IMR-90 (cell line): ENCODE measurements around the gene LDLRAD3. TPM values are rescaled to one million over a fixed set of nuclear protein-coding genes. Genes with fewer than 3 reads are reported as not detected.

Source experiments
- ATAC-seq: fragments of 200-7000 bp; cut with Tn5 transposase; 2 replicates; pipeline ENCODE4 v1.9.1; 2020; ENCODE audit warnings: low read depth, mild to moderate bottlenecking, moderate library complexity
- BruUV-seq: library from RNA; stranded (reverse); fragments of 400-500 nt; replicated peaks from 2 replicates; lab custom pipeline; 2021; lab: Mats Ljungman, UMichigan
- CTCF ChIA-PET: fragments of 300-600 bp; formaldehyde crosslinking; extraction: SDS; loops from one replicate; lab custom pipeline; 2021; ENCODE audit warnings: antibody characterized with exemption; lab: Yijun Ruan, JAX
- POLR2A ChIA-PET: fragments of 300-600 bp; sonication (Branson Sonifier 250); formaldehyde crosslinking; loops from one replicate; lab custom pipeline; 2022; ENCODE audit warnings: antibody characterized with exemption; ENCODE audit not compliant: unreplicated experiment; lab: Charles Lee
- DNase-seq: peaks from one replicate; pipeline ENCODE4 v3.0.0; 2013
- H2AFZ ChIP-seq: replicated peaks from 2 replicates; pipeline ENCODE3; 2013; ENCODE audit warnings: low read length, mild to moderate bottlenecking; ENCODE audit not compliant: poor library complexity
- H2AK5ac ChIP-seq: 2 replicates; pipeline ENCODE4 v1.6.1; 2013; ENCODE audit warnings: low read depth, low read length, inconsistent platforms
- H2AK9ac ChIP-seq: replicated peaks from 2 replicates; pipeline ENCODE3; 2013; ENCODE audit warnings: mild to moderate bottlenecking, low read depth, low read length, moderate library complexity; ENCODE audit not compliant: poor library complexity
- H2BK120ac ChIP-seq: 2 replicates; pipeline ENCODE4 v1.6.1; 2013; ENCODE audit warnings: low read depth, low read length, inconsistent platforms
- H2BK15ac ChIP-seq: 3 replicates; pipeline ENCODE4 v1.6.1; 2013; ENCODE audit warnings: low read depth, low read length, inconsistent platforms
- H2BK20ac ChIP-seq: 2 replicates; pipeline ENCODE4 v1.6.1; 2013; ENCODE audit warnings: low read depth, mild to moderate bottlenecking, inconsistent platforms, low read length, moderate library complexity
- H2BK5ac ChIP-seq: 2 replicates; pipeline ENCODE4 v1.6.1; 2013; ENCODE audit warnings: mild to moderate bottlenecking, low read depth, low read length, inconsistent platforms; ENCODE audit not compliant: poor library complexity, severe bottlenecking
- H3K14ac ChIP-seq: replicated peaks from 2 replicates; pipeline ENCODE4 v1.6.1; 2013; ENCODE audit warnings: low read depth, low read length, inconsistent platforms
- H3K18ac ChIP-seq: 2 replicates; pipeline ENCODE4 v1.6.1; 2013; ENCODE audit warnings: low read depth, low read length, control low read depth
- H3K23ac ChIP-seq: 2 replicates; pipeline ENCODE4 v1.6.1; 2013; ENCODE audit warnings: low read depth, low read length, inconsistent platforms
- H3K27ac ChIP-seq: 2 replicates; pipeline ENCODE4 v1.5.1; 2013; ENCODE audit warnings: mild to moderate bottlenecking, control low read depth, low read length; ENCODE audit not compliant: insufficient read depth
- H3K27me3 ChIP-seq: 2 replicates; pipeline ENCODE4 v1.6.1; 2013; ENCODE audit warnings: low read length; ENCODE audit not compliant: control insufficient read depth, insufficient read depth
- H3K36me3 ChIP-seq: 2 replicates; pipeline ENCODE4 v1.6.1; 2013; ENCODE audit warnings: low read length, mixed read lengths; ENCODE audit not compliant: control insufficient read depth, insufficient read depth
- H3K4ac ChIP-seq: 2 replicates; pipeline ENCODE4 v1.6.1; 2013; ENCODE audit warnings: low read depth, low read length, inconsistent platforms
- H3K4me1 ChIP-seq: 2 replicates; pipeline ENCODE4 v1.6.1; 2013; ENCODE audit warnings: low read length, mixed read lengths; ENCODE audit not compliant: control insufficient read depth, insufficient read depth
- H3K4me2 ChIP-seq: 2 replicates; pipeline ENCODE4 v1.6.1; 2013; ENCODE audit warnings: low read depth, mild to moderate bottlenecking, control low read depth, low read length, moderate library complexity
- H3K4me3 ChIP-seq: 2 replicates; pipeline ENCODE4 v1.5.1; 2013; ENCODE audit warnings: low read depth, mild to moderate bottlenecking, control low read depth, low read length, moderate library complexity; ENCODE audit not compliant: insufficient read depth
- H3K56ac ChIP-seq: 2 replicates; pipeline ENCODE4 v1.6.1; 2013; ENCODE audit warnings: low read length, inconsistent platforms; ENCODE audit not compliant: insufficient read depth; ENCODE audit errors: extremely low read depth
- H3K79me1 ChIP-seq, 2 experiments: 2 replicates each; pipeline ENCODE4 v1.6.1; 2013; ENCODE audit warnings: low read length in 2 of 2, inconsistent platforms in 1 of 2, low read depth in 1 of 2
- H3K9ac ChIP-seq: 2 replicates; pipeline ENCODE4 v1.6.1; 2013; ENCODE audit warnings: low read depth, low read length, control low read depth
- H3K9me1 ChIP-seq: 2 replicates; pipeline ENCODE4 v1.6.1; 2013; ENCODE audit warnings: low read length, inconsistent platforms; ENCODE audit not compliant: insufficient read depth
- H3K9me3 ChIP-seq: 2 replicates; pipeline ENCODE4 v1.6.1; 2013; ENCODE audit warnings: low read length; ENCODE audit not compliant: control insufficient read depth, insufficient read depth
- H4K20me1 ChIP-seq: 2 replicates; pipeline ENCODE4 v1.6.1; 2013; ENCODE audit warnings: low read length, inconsistent platforms; ENCODE audit not compliant: insufficient read depth
- H4K5ac ChIP-seq: 2 replicates; pipeline ENCODE4 v1.6.1; 2013; ENCODE audit warnings: mild to moderate bottlenecking, low read depth, low read length, control low read depth
- H4K8ac ChIP-seq, 2 experiments: 2 replicates each; pipeline ENCODE4 v1.6.1; 2013; ENCODE audit warnings: low read depth in 2 of 2, low read length in 2 of 2, control low read depth in 1 of 2, inconsistent platforms in 1 of 2
- H4K91ac ChIP-seq: 2 replicates; pipeline ENCODE4 v1.6.1; 2013; ENCODE audit warnings: low read depth, low read length, inconsistent platforms; ENCODE audit not compliant: insufficient read depth
- BHLHE40 ChIP-seq: fragments of 150-350 bp; IDR thresholded peaks from 2 replicates; pipeline ENCODE4 v1.6.1; 2016; ENCODE audit warnings: mild to moderate bottlenecking, low read depth, low read length
- CEBPB ChIP-seq: IDR thresholded peaks from 2 replicates; pipeline ENCODE4 v1.6.1; 2012; ENCODE audit warnings: low read depth, low read length, improper control_type of control experiment
- CHD1 ChIP-seq: IDR thresholded peaks from 2 replicates; pipeline ENCODE4 v1.6.1; 2012; ENCODE audit warnings: low read depth, low read length, improper control_type of control experiment
- ELK1 ChIP-seq: fragments of 150-350 bp; IDR thresholded peaks from 2 replicates; pipeline ENCODE4 v1.6.1; 2016; ENCODE audit warnings: low read depth, mild to moderate bottlenecking, low read length, moderate library complexity, borderline replicate concordance
- FOS ChIP-seq: fragments of 150-350 bp; IDR thresholded peaks from 2 replicates; pipeline ENCODE4 v1.6.1; 2016; ENCODE audit warnings: low read depth, low read length
- MAFK ChIP-seq: IDR thresholded peaks from 2 replicates; pipeline ENCODE4 v1.6.1; 2012; ENCODE audit warnings: low read depth, low read length, improper control_type of control experiment
- MAZ ChIP-seq: IDR thresholded peaks from 2 replicates; pipeline ENCODE4 v1.6.1; 2012; ENCODE audit warnings: low read depth, mild to moderate bottlenecking, low read length, improper control_type of control experiment, moderate library complexity, borderline replicate concordance
- MXI1 ChIP-seq: IDR thresholded peaks from 2 replicates; pipeline ENCODE4 v1.6.1; 2012; ENCODE audit warnings: low read depth, mild to moderate bottlenecking, low read length, moderate library complexity, borderline replicate concordance
- RAD21 ChIP-seq: IDR thresholded peaks from 2 replicates; pipeline ENCODE4 v1.6.1; 2012; ENCODE audit warnings: low read length, improper control_type of control experiment
- RCOR1 ChIP-seq: IDR thresholded peaks from 2 replicates; pipeline ENCODE4 v1.6.1; 2012; ENCODE audit warnings: mild to moderate bottlenecking, low read length, improper control_type of control experiment; ENCODE audit not compliant: insufficient replicate concordance
- RFX5 ChIP-seq: IDR thresholded peaks from 2 replicates; pipeline ENCODE4 v1.8.0; 2012; ENCODE audit warnings: low read depth, mild to moderate bottlenecking, low read length, moderate library complexity
- SMC3 ChIP-seq: fragments of 150-350 bp; IDR thresholded peaks from 2 replicates; pipeline ENCODE4 v1.6.1; 2016; ENCODE audit warnings: low read depth, mild to moderate bottlenecking, antibody characterized with exemption, low read length, moderate library complexity
- USF2 ChIP-seq: fragments of 150-350 bp; IDR thresholded peaks from 2 replicates; pipeline ENCODE4 v1.6.1; 2017; ENCODE audit warnings: mild to moderate bottlenecking, antibody characterized with exemption, low read length, low read depth
- WGBS, 2 experiments: methylation state at CpG; one replicate each; pipeline versions ENCODE4 v1.1.5 to v1.1.7; 2013; ENCODE audit warnings: missing lambda C conversion rate in 2 of 2; ENCODE audit not compliant: insufficient read length in 1 of 2; ENCODE audit errors: extremely low coverage in 2 of 2; 5-methylcytosine and 5-hydroxymethylcytosine counted together
- dilution Hi-C: fragments of 300-500 bp; cut with HindIII; formaldehyde crosslinking; loops from one replicate; pipeline ENCODE4 v1.14.3; 2018; ENCODE audit warnings: low sequenced_read_pairs; ENCODE audit not compliant: unreplicated experiment
- in situ Hi-C: fragments of 300-500 bp; cut with MboI; formaldehyde crosslinking; loops from 3 replicates; pipeline ENCODE4 v1.14.3; 2019; ENCODE audit warnings: low sequenced_read_pairs, inconsistent platforms, mixed read lengths
- intact Hi-C: fragments of 100-400 bp; cut with micrococcal nuclease; formaldehyde crosslinking; loops from 2 replicates; pipeline ENCODE4 v1.10.0; 2022
- polyA plus RNA-seq, 3 experiments: library from polyadenylated mRNA; depleted of rRNA; stranded (reverse); fragments of >200 nt; gene quantifications; 2 replicates each; pipeline ENCODE4 v1.2.3, GENCODE V29; 2012; ENCODE audit warnings: low replicate concordance in 1 of 3
- total RNA-seq: library from RNA; depleted of rRNA; stranded (reverse); fragments of >200 nt; gene quantifications from 2 replicates; pipeline ENCODE4 v1.2.3, GENCODE V29; 2012

The LDLRAD3 gene
- total and polyA plus RNA-seq, 2 of the 4 experiments (the other 2 are of a cell fraction) = 2.7 to 6.4 TPM

GRCh38 chr11:36079878-36080675, 136.2 kb downstream of the LDLRAD3 start:
- Histone ChIP-seq H2AFZ (no peak overlapping the region), H3K56ac (no peak overlapping the region), H3K9me3 (no peaks in the 10 kb centered on the region), H3K27ac (no peak overlapping the region), H3K36me3 (peaks cover 3% of the 10 kb centered on the region; the same call in 1 of the 2 replicates), H3K9me1 (0 out of 2 replicates have a peak, but pooled peaks cover under 1% of the 10 kb centered on the region), H3K79me1 (no peaks in the 10 kb centered on the region), H3K9ac (no peak overlapping the region), H2BK120ac (no peak overlapping the region), H2BK15ac (no peak overlapping the region), H3K4me3 (no peak overlapping the region), H3K23ac (no peak overlapping the region), H2BK5ac (no peak overlapping the region), H4K20me1 (no peaks in the 10 kb centered on the region), H3K4me1 (peaks cover 2% of the 10 kb centered on the region), H2AK5ac (no peak overlapping the region), H3K14ac (no peak overlapping the region), H4K8ac (no peak overlapping the region), H4K91ac (no peak overlapping the region), H2BK20ac (no peak overlapping the region), H3K4ac (no peak overlapping the region), H3K18ac (no peak overlapping the region), H4K5ac (no peak overlapping the region), H3K27me3 (no peaks in the 10 kb centered on the region), H3K4me2 (no peak overlapping the region), H2AK9ac (no peak overlapping the region)
- no peak for TF ChIP-seq USF2
- no peak for TF ChIP-seq BHLHE40
- TF ChIP-seq RAD21 = no peak
- no peak for TF ChIP-seq MAFK
- no peak for TF ChIP-seq CEBPB
- TF ChIP-seq MXI1 = no peak
- no peak for TF ChIP-seq RFX5
- no peak for TF ChIP-seq MAZ
- TF ChIP-seq SMC3 = no peak
- no peak for TF ChIP-seq RCOR1
- TF ChIP-seq CHD1 = no peak
- no peak for TF ChIP-seq ELK1
- TF ChIP-seq FOS = no peak
- WGBS, 2 experiments = 58% methylated on average over 2 of the region's 7 CpGs; no CpG with 5 or more reads in 1 of the 2 experiments
- in situ Hi-C loops = no loop called here
- DNase-seq = no peak
- POLR2A ChIA-PET = no interaction called here
- no peak for ATAC-seq
- dilution Hi-C loops = no loop called here
- BruUV-seq = no TSS peak
- intact Hi-C loops = no loop called here
- CTCF ChIA-PET = no interaction called here
